ENCODE data around the gene RASGRF2.

The RASGRF2 gene

DNA sequence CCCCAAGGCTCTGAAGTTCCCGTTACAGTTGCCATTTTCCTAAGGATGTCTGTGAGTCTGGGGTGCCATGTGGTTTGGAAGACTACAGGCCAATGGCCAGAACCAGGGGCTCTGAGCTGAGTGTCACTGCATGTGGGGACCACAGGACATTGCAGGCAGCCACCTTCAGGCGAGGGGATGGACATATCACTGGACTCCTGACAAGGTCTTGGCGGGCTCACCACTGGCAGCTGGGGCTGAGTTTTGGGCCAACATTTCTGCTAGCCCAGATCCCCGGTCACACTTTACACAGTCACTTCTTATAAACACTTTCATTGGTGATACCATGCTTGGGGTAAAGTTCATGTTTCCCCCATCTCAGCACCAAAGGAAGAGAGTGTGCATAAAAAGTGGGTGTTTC is 109.8 kb downstream of the RASGRF2 start:
- H3K9ac ChIP-seq (ENCODE audit: low read depth, low read length, poor library complexity, severe bottlenecking) = no peak overlapping the region
- H3K4me1 ChIP-seq (ENCODE audit: insufficient read depth, low read length, poor library complexity, severe bottlenecking) = no peaks in the 10 kb centered on the region
- H3K27me3 ChIP-seq (ENCODE audit: insufficient read depth, low read length, poor library complexity, severe bottlenecking) = no peaks in the 10 kb centered on the region
- no peaks in the 10 kb centered on the region for H4K20me1 ChIP-seq (ENCODE audit: insufficient read depth, low read length, poor library complexity, severe bottlenecking)
- no peaks in the 10 kb centered on the region for H3F3A ChIP-seq (ENCODE audit: low read depth)
- no peak overlapping the region for H3K4me3 ChIP-seq (ENCODE audit: low read length, poor library complexity, severe bottlenecking)
- H3K9me3 ChIP-seq (ENCODE audit: insufficient read depth, low read depth, low read length) = no peaks in the 10 kb centered on the region
- no peak overlapping the region for H3K4me2 ChIP-seq (ENCODE audit: low read depth, low read length, poor library complexity, severe bottlenecking)
- no peaks in the 10 kb centered on the region for H3K79me2 ChIP-seq (ENCODE audit: insufficient read depth, low read length)
- no peaks in the 10 kb centered on the region for H3K36me3 ChIP-seq (ENCODE audit: insufficient read depth, low read length)
- H3K9me2 ChIP-seq (replicated peaks; ENCODE audit: low read depth, low read length) = no peaks in the 10 kb centered on the region
- no peak for TF ChIP-seq EZH2phosphoT487 (IDR thresholded peaks at IDR 0.05; ENCODE audit: borderline replicate concordance)
- TF ChIP-seq, protein P1, sequence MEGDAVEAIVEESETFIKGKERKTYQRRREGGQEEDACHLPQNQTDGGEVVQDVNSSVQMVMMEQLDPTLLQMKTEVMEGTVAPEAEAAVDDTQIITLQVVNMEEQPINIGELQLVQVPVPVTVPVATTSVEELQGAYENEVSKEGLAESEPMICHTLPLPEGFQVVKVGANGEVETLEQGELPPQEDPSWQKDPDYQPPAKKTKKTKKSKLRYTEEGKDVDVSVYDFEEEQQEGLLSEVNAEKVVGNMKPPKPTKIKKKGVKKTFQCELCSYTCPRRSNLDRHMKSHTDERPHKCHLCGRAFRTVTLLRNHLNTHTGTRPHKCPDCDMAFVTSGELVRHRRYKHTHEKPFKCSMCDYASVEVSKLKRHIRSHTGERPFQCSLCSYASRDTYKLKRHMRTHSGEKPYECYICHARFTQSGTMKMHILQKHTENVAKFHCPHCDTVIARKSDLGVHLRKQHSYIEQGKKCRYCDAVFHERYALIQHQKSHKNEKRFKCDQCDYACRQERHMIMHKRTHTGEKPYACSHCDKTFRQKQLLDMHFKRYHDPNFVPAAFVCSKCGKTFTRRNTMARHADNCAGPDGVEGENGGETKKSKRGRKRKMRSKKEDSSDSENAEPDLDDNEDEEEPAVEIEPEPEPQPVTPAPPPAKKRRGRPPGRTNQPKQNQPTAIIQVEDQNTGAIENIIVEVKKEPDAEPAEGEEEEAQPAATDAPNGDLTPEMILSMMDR (conservative IDR thresholded peaks at IDR 0.05; ENCODE audit: low read length) = no peak
- no peak overlapping the region for H2AFZ ChIP-seq (ENCODE audit: low read length)

GRCh38 chr5:81070571-81071255 is 110.5 kb downstream of the RASGRF2 start:
- Histone ChIP-seq H3K9me2 (replicated peaks; ENCODE audit: low read depth, low read length) (no peaks in the 10 kb centered on the region), H2AFZ (ENCODE audit: low read length) (no peak overlapping the region), H3K36me3 (ENCODE audit: insufficient read depth, low read length) (no peaks in the 10 kb centered on the region), H3F3A (ENCODE audit: low read depth) (no peaks in the 10 kb centered on the region), H4K20me1 (ENCODE audit: insufficient read depth, low read length, poor library complexity, severe bottlenecking) (no peaks in the 10 kb centered on the region), H3K27me3 (ENCODE audit: insufficient read depth, low read length, poor library complexity, severe bottlenecking) (no peaks in the 10 kb centered on the region), H3K4me1 (ENCODE audit: insufficient read depth, low read length, poor library complexity, severe bottlenecking) (no peaks in the 10 kb centered on the region), H3K4me3 (ENCODE audit: low read length, poor library complexity, severe bottlenecking) (no peak overlapping the region), H3K9ac (ENCODE audit: low read depth, low read length, poor library complexity, severe bottlenecking) (no peak overlapping the region), H3K79me2 (ENCODE audit: insufficient read depth, low read length) (no peaks in the 10 kb centered on the region), H3K9me3 (ENCODE audit: insufficient read depth, low read depth, low read length) (no peaks in the 10 kb centered on the region), H3K4me2 (ENCODE audit: low read depth, low read length, poor library complexity, severe bottlenecking) (no peak overlapping the region)
- no peak for TF ChIP-seq EZH2phosphoT487 (IDR thresholded peaks at IDR 0.05; ENCODE audit: borderline replicate concordance)
- TF ChIP-seq, protein P1 (conservative IDR thresholded peaks at IDR 0.05; ENCODE audit: low read length) = no peak

DNA sequence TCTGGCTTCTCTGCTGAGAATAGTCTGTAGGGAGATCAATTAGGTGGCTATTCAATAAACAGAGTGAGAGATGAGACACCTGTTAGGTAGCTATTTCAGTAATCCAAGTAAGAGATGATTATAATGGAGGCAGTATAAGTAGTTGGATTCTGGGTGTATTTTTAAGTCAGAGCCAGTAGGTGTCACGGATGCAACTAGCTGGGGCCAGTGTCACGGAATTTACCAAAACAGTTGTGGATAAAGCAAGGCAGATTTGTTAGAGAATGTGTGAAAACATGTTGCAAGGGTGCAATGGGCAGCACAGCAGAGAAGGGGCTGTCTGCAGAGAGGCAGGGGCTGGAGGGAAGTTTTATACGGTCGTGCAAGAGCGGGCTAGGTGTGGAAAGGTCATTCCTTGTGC is 114.9 kb downstream of the RASGRF2 start:
- Histone ChIP-seq H2AFZ (ENCODE audit: low read length) (no peak overlapping the region), H3K9ac (ENCODE audit: low read depth, low read length, poor library complexity, severe bottlenecking) (no peak overlapping the region), H3K27me3 (ENCODE audit: insufficient read depth, low read length, poor library complexity, severe bottlenecking) (no peaks in the 10 kb centered on the region)

More for the DNA sequence above, 114.9 kb downstream of the RASGRF2 start:
- Histone ChIP-seq H4K20me1 (ENCODE audit: insufficient read depth, low read length, poor library complexity, severe bottlenecking) (no peaks in the 10 kb centered on the region), H3K4me1 (ENCODE audit: insufficient read depth, low read length, poor library complexity, severe bottlenecking) (no peaks in the 10 kb centered on the region), H3K9me3 (ENCODE audit: insufficient read depth, low read depth, low read length) (no peaks in the 10 kb centered on the region), H3K4me2 (ENCODE audit: low read depth, low read length, poor library complexity, severe bottlenecking) (no peak overlapping the region), H3K36me3 (ENCODE audit: insufficient read depth, low read length) (no peaks in the 10 kb centered on the region), H3F3A (ENCODE audit: low read depth) (no peaks in the 10 kb centered on the region), H3K4me3 (ENCODE audit: low read length, poor library complexity, severe bottlenecking) (no peak overlapping the region), H3K79me2 (ENCODE audit: insufficient read depth, low read length) (no peaks in the 10 kb centered on the region), H3K9me2 (replicated peaks; ENCODE audit: low read depth, low read length) (no peaks in the 10 kb centered on the region)
- TF ChIP-seq, protein P1 (conservative IDR thresholded peaks at IDR 0.05; ENCODE audit: low read length) = no peak
- no peak for TF ChIP-seq EZH2phosphoT487 (IDR thresholded peaks at IDR 0.05; ENCODE audit: borderline replicate concordance)

All from Loucy (cell line).